Tibial nerve (tissue), 4 donors: Measurements from ENCODE around the gene NABP2. TPM values are rescaled to one million over a fixed set of nuclear protein-coding genes. Genes with fewer than 3 reads are reported as not detected.

Experiments
- DNase-seq, 2 donors: peaks; one replicate each; pipeline ENCODE4 v3.0.0-alpha.2; 2019; ENCODE audit warnings: low spot score in 2 of 2
- H3K27ac ChIP-seq, 4 donors: fragments of 200-600 bp; sonication (generic) in 3 of 4; one replicate each; pipeline ENCODE4 v1.5.1; 2017 to 2019; ENCODE audit warnings: mild to moderate bottlenecking in 1 of 4
- H3K27me3 ChIP-seq, 2 donors: fragments of 200-600 bp; sonication (generic) in 1 of 2; one replicate each; pipeline versions ENCODE4 v1.5.1 to v1.6.0; 2017 to 2019
- H3K36me3 ChIP-seq, 3 donors: fragments of 200-600 bp; sonication (generic); one replicate each; pipeline ENCODE4 v1.5.1; 2018 to 2019
- H3K4me1 ChIP-seq, 4 donors: fragments of 200-600 bp; sonication (generic) in 3 of 4; one replicate each; pipeline ENCODE4 v1.5.1; 2017 to 2019
- H3K4me3 ChIP-seq, 4 donors: fragments of 200-600 bp; sonication (generic) in 3 of 4; one replicate each; pipeline ENCODE4 v1.5.1; 2017 to 2019; ENCODE audit warnings: mild to moderate bottlenecking in 1 of 4, moderate library complexity in 1 of 4
- H3K9me3 ChIP-seq, 4 donors: fragments of 200-600 bp; sonication (generic) in 3 of 4; one replicate each; pipeline ENCODE4 v1.5.1; 2017 to 2019
- CTCF ChIP-seq, 5 experiments: fragments of 200-600 bp in 3 of 5; fragments of 450-650 bp in 2 of 5; sonication (generic) in 3 of 5; IDR thresholded peaks; one replicate each; pipeline ENCODE4 v1.5.1; 2016 to 2019; ENCODE audit warnings: antibody characterized with exemption in 5 of 5, mild to moderate bottlenecking in 3 of 5, moderate library complexity in 2 of 5
- EP300 ChIP-seq, 2 donors: sonication (generic); formaldehyde crosslinking; IDR thresholded peaks; one replicate each; pipeline ENCODE4 v1.6.1; 2017; ENCODE audit warnings: antibody characterized with exemption in 2 of 2, mild to moderate bottlenecking in 1 of 2
- POLR2A ChIP-seq, 2 donors: fragments of 450-650 bp; IDR thresholded peaks; one replicate each; pipeline ENCODE4 v1.6.1; 2017; ENCODE audit warnings: antibody characterized with exemption in 2 of 2, mild to moderate bottlenecking in 2 of 2, moderate library complexity in 2 of 2
- WGBS, 2 donors: methylation state at CpG; one replicate each; pipeline ENCODE4 v1.1.5; 2018; 5-methylcytosine and 5-hydroxymethylcytosine counted together
- total RNA-seq, 4 donors: library from RNA; depleted of rRNA; stranded (reverse); fragments of >200 nt; gene quantifications; one replicate each; pipeline ENCODE4 v1.1.0, GENCODE V29; 2016

NABP2 gene
- total RNA-seq, 4 donors from 2014 or later, result 15.1 to 41.7 (median 24.6) TPM

GRCh38 chr12:56242986-56243385, 18.8 kb downstream of the NABP2 start:
- H3K4me3 ChIP-seq, result no peak overlapping the region
- no peaks in the 10 kb centered on the region for H3K27me3 ChIP-seq
- H3K36me3 ChIP-seq, result peaks cover 7 to 99% (median 55%) of the 10 kb centered on the region in 3 donors
- WGBS, 2 donors, result 82 to 84% methylated on average over 13 of the region's 13 CpGs
- no peaks in the 10 kb centered on the region for H3K9me3 ChIP-seq
- no peak for DNase-seq
- H3K4me1 ChIP-seq, result peaks cover 0 to 7% (median 0%) of the 10 kb centered on the region in 4 donors
- H3K27ac ChIP-seq, result peak overlapping the region in 2 of 4 donors; percentile 22 to 49
- no peak for TF ChIP-seq CTCF (IDR thresholded peaks at IDR 0.05)
- no peak for TF ChIP-seq EP300 (IDR thresholded peaks at IDR 0.05)
- no peak for TF ChIP-seq POLR2A (IDR thresholded peaks at IDR 0.05)

GRCh38 chr12:56243731-56244181, 19.6 kb downstream of the NABP2 start:
- H3K27me3 ChIP-seq, result no peaks in the 10 kb centered on the region
- 45 to 72% methylated on average over 3 of the region's 3 CpGs for WGBS, 2 donors
- H3K4me3 ChIP-seq, result no peak overlapping the region
- H3K4me1 ChIP-seq, result peaks cover 0 to 7% (median 0%) of the 10 kb centered on the region in 4 donors
- no peak for DNase-seq
- no peaks in the 10 kb centered on the region for H3K9me3 ChIP-seq
- H3K27ac ChIP-seq, result peak overlapping the region in 2 of 4 donors; percentile 22 to 49
- peaks cover 7 to 100% (median 58%) of the 10 kb centered on the region in 3 donors for H3K36me3 ChIP-seq
- TF ChIP-seq POLR2A (IDR thresholded peaks at IDR 0.05) (no peak), CTCF (IDR thresholded peaks at IDR 0.05) (no peak), EP300 (IDR thresholded peaks at IDR 0.05) (no peak)

- TF ChIP-seq EP300 (IDR thresholded peaks at IDR 0.05) (no peak), CTCF (IDR thresholded peaks at IDR 0.05) (no peak), POLR2A (IDR thresholded peaks at IDR 0.05) (no peak)
- Histone ChIP-seq H3K4me3 (no peak overlapping the region), H3K27me3 (no peaks in the 10 kb centered on the region), H3K27ac (peak overlapping the region in 1 of 4 donors; percentile 22), H3K36me3 (peaks cover 7 to 100% (median 59%) of the 10 kb centered on the region in 3 donors), H3K4me1 (peaks cover 0 to 7% (median 0%) of the 10 kb centered on the region in 4 donors), H3K9me3 (no peaks in the 10 kb centered on the region)
- DNase-seq, result no peak
- 85 to 89% methylated on average over 14 of the region's 14 CpGs for WGBS, 2 donors
Observed at GRCh38 chr12:56244494-56244893, 20.4 kb downstream of the NABP2 start.

- Histone ChIP-seq H3K36me3 (peaks cover 4 to 100% (median 73%) of the 10 kb centered on the region in 3 donors), H3K27ac (no peak overlapping the region), H3K4me1 (peaks cover 0 to 7% (median 0%) of the 10 kb centered on the region in 4 donors), H3K9me3 (no peaks in the 10 kb centered on the region), H3K4me3 (no peak overlapping the region), H3K27me3 (no peaks in the 10 kb centered on the region)
- no peak for DNase-seq
- WGBS, 2 donors, result 92 to 93% methylated on average over 15 to 16 of the region's 16 CpGs
- TF ChIP-seq CTCF (IDR thresholded peaks at IDR 0.05) (no peak), POLR2A (IDR thresholded peaks at IDR 0.05) (no peak), EP300 (IDR thresholded peaks at IDR 0.05) (no peak)
Observed at GRCh38 chr12:56247923-56248322, 23.8 kb downstream of the NABP2 start.

GRCh38 chr12:56248711-56249110, 24.6 kb downstream of the NABP2 start:
- H3K27ac ChIP-seq, result no peak overlapping the region
- TF ChIP-seq CTCF (IDR thresholded peaks at IDR 0.05) (no peak), POLR2A (IDR thresholded peaks at IDR 0.05) (no peak), EP300 (IDR thresholded peaks at IDR 0.05) (no peak)
- H3K4me1 ChIP-seq, result peaks cover 0 to 7% (median 0%) of the 10 kb centered on the region in 4 donors
- H3K9me3 ChIP-seq, result no peaks in the 10 kb centered on the region
- H3K36me3 ChIP-seq, result peaks cover 3 to 100% (median 75%) of the 10 kb centered on the region in 3 donors
- 76 to 88% methylated on average over 8 of the region's 8 CpGs for WGBS, 2 donors
- no peaks in the 10 kb centered on the region for H3K27me3 ChIP-seq
- H3K4me3 ChIP-seq, result no peak overlapping the region
- no peak for DNase-seq
